ENCODE results near the gene CTNND2.

The CTNND2 gene

DNA sequence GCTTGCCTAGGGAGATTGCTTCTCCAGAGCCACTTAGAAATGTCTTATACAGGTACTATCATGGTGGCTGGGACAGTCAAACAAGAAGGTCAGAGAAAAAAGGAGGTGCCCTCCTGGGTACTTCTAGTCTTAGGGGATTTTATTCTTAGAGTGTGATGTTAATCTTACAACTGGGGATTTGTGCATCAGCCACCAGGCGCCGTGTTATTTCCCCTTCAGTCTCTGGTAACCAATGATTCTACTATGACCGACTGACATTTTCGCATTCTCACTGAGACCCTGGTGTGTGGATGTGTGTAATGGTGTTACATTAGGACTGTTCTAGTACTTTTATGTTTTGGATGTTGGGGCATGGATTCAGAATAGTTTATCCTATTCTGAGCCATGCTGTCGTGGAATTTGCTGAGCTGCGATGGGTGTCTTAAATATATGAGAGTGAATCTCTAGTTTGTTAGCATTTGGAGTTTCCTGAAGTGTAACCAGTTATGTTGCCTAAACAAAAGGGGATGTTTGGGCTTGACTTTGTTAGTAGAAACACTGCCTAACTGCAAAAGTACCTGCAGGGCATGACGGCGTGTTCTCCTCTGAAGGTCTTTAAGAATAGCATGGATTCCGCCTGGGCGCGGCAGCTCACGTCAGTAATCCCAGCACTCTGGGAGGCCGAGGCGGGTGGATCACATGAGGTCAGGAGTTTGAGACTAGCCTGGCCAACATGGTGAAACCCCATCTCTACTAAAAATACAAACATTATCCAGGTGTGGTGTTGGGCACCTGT, 968.0 kb downstream of the CTNND2 start:
- no peak overlapping the region for H3K4me3 ChIP-seq (ENCODE audit: low read depth, low read length)
- DNase-seq (ENCODE audit: low read depth) = no peak
- TF ChIP-seq, protein P1, sequence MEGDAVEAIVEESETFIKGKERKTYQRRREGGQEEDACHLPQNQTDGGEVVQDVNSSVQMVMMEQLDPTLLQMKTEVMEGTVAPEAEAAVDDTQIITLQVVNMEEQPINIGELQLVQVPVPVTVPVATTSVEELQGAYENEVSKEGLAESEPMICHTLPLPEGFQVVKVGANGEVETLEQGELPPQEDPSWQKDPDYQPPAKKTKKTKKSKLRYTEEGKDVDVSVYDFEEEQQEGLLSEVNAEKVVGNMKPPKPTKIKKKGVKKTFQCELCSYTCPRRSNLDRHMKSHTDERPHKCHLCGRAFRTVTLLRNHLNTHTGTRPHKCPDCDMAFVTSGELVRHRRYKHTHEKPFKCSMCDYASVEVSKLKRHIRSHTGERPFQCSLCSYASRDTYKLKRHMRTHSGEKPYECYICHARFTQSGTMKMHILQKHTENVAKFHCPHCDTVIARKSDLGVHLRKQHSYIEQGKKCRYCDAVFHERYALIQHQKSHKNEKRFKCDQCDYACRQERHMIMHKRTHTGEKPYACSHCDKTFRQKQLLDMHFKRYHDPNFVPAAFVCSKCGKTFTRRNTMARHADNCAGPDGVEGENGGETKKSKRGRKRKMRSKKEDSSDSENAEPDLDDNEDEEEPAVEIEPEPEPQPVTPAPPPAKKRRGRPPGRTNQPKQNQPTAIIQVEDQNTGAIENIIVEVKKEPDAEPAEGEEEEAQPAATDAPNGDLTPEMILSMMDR (conservative IDR thresholded peaks at IDR 0.05; ENCODE audit: low read depth, low read length) = no peak

- no peak overlapping the region for H3K4me3 ChIP-seq (ENCODE audit: low read depth, low read length)
- TF ChIP-seq, protein P1 (conservative IDR thresholded peaks at IDR 0.05; ENCODE audit: low read depth, low read length) = no peak
- no peak for DNase-seq (ENCODE audit: low read depth)
These were observed 968.7 kb downstream of the CTNND2 start for GRCh38 chr5:10935536-10935935.

DNA sequence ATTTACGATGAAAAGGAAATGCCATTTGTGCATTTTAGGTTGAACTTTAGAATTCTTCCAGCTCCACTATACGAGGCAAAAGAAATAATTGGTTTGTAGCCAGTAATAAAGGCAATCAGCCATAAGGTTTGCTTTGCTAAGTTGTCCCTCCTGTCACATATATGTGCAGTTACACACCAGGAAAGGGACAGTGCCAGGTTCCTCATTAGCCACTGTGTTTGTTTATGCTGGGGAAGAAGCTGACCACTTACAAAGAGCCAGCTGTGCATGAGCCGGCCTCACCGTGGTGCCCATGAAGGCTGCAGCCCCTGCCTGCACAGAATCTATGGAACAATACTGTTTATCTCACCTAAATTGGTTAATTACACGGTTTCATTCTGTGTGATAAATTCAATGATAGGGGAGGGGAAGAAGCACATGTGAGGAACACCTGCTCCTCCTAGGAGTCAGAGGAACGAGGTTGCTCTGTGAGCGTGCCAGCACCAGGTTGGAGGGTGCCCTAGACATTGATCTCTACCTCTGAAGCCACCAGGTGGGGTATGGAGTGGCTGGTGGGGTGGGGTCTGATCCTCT, 969.4 kb downstream of the CTNND2 start:
- no peak overlapping the region for H3K4me3 ChIP-seq (ENCODE audit: low read depth, low read length)
- DNase-seq (ENCODE audit: low read depth) = no peak
- TF ChIP-seq, protein P1 (conservative IDR thresholded peaks at IDR 0.05; ENCODE audit: low read depth, low read length) = no peak

DNA sequence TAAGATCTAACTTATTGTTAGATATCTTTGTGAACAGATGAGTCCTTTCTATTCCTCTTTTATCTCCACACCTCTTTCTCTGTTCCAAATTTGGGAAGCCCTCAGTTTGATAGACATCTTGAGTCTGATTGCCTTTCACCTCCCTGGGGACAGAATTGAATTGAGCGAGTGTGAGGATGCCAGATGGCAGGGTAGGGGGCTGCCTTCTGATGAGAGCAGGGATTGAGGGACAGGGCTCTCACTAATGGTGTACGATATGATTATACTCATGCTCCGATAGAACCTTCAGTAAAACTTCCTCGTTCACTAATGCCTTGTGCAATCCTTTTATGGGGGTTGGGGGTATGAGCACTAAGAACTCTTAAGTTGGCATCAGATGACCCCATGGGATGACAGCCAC, 971.1 kb downstream of the CTNND2 start:
- TF ChIP-seq, protein P1 (conservative IDR thresholded peaks at IDR 0.05; ENCODE audit: low read depth, low read length) = no peak
- H3K4me3 ChIP-seq (ENCODE audit: low read depth, low read length) = no peak overlapping the region
- no peak for DNase-seq (ENCODE audit: low read depth)

GRCh38 chr5:10932426-10932825, 971.8 kb downstream of the CTNND2 start:
- no peak for DNase-seq (ENCODE audit: low read depth)
- no peak overlapping the region for H3K4me3 ChIP-seq (ENCODE audit: low read depth, low read length)
- TF ChIP-seq, protein P1 (conservative IDR thresholded peaks at IDR 0.05; ENCODE audit: low read depth, low read length) = no peak

DNA sequence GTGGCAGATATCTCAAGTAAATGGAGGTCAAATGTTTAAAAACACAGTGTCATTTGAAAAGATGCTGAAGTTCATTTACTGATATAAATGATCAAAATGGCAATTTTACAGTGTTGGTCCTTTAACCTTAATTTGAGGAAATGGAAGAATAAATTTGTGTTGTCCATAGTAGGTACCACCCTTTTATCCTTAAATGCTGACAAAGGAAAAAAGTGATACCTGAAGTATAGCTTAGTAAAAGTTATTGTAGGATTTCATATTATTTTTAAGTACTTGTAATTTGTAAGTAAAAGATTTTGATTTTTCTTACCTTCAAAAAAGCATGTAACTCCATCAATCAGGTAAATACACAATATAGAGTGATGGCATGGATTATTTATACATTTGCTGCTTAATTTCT, 976.6 kb downstream of the CTNND2 start:
- DNase-seq (ENCODE audit: low read depth) = no peak
- no peak overlapping the region for H3K4me3 ChIP-seq (ENCODE audit: low read depth, low read length)
- TF ChIP-seq, protein P1 (conservative IDR thresholded peaks at IDR 0.05; ENCODE audit: low read depth, low read length) = no peak

DNA sequence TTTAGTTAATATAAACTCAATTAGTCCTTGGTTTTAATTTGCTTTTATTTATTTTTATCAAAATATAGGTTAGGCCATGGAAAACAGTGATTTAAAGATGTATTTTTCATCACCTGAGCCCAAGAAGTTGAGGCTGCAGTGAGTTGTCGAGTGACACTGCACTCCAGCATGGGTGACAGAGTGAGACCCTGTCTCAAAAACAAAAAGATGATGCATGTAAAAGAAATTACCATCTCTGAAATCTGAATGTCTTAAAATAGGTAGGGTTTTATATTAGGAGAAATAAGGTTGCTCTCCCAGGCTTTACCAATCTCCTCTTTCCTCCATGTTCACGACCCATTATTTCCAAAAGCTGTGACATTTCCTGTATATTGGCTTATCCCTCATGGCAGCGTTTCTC, 980.9 kb downstream of the CTNND2 start:
- H3K4me3 ChIP-seq (ENCODE audit: low read depth, low read length) = no peak overlapping the region
- no peak for DNase-seq (ENCODE audit: low read depth)

More for the DNA sequence above, 980.9 kb downstream of the CTNND2 start:
- TF ChIP-seq, protein P1 (conservative IDR thresholded peaks at IDR 0.05; ENCODE audit: low read depth, low read length) = no peak
